GM18511 (cell line): ENCODE results near the gene GATA2.

Experiments used
- ATAC-seq: cut with Tn5 transposase; IDR thresholded peaks from one replicate; pipeline ENCODE4 v1.9.1; 2021; ENCODE audit warnings: mild to moderate bottlenecking, moderate library complexity; ENCODE audit not compliant: unreplicated experiment

The GATA2 gene

GRCh38 chr3:128492671-128493569 is at the start of gene GATA2:
GATA2 (minus strand) TSS chr3:128493201; CDS start chr3:128487031, 6,170 bp downstream.
- ATAC-seq: no peak

GRCh38 chr3:128541246-128541645 is 48.2 kb upstream of the GATA2 start:
- no peak for ATAC-seq

GRCh38 chr3:128539376-128539775 is 46.4 kb upstream of the GATA2 start:
- ATAC-seq: no peak

DNA sequence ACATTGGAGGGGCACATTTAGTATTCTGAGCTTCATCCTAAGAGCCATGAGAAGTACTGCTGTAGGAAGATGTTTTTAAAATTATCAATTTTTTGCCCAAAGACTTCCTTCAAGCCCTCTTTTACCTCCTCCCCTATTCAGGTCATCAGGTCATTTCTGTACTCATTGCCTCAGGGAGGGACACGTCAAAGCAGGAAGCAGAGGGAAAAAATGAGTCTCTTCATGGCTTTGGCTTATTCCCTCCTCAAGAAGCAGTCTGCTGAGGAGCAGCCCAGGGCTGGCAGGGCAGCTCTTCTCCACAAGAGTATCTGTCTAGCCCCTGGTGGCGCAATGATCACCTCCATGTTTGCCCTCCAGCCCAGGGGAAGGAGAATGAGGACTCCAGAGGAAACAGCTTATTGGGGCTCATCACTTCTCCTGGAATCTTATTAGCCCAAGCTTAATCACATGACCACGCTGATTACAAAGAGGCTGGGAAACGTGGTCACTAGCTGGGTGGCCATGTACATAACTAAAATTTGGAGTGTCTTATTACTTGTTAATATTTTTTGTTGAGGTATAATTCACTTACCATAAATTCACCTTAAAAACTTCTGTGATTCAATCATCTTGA is 44.2 kb upstream of the GATA2 start:
- ATAC-seq: no peak

GRCh38 chr3:128532012-128532983 is 39.3 kb upstream of the GATA2 start:
- ATAC-seq: no peak

- no peak for ATAC-seq
Measured at GRCh38 chr3:128524374-128525299, 31.6 kb upstream of the GATA2 start.

GRCh38 chr3:128523591-128523990 is 30.6 kb upstream of the GATA2 start:
- ATAC-seq: no peak

- ATAC-seq: no peak
Measured at GRCh38 chr3:128521715-128522114, 28.7 kb upstream of the GATA2 start.

DNA sequence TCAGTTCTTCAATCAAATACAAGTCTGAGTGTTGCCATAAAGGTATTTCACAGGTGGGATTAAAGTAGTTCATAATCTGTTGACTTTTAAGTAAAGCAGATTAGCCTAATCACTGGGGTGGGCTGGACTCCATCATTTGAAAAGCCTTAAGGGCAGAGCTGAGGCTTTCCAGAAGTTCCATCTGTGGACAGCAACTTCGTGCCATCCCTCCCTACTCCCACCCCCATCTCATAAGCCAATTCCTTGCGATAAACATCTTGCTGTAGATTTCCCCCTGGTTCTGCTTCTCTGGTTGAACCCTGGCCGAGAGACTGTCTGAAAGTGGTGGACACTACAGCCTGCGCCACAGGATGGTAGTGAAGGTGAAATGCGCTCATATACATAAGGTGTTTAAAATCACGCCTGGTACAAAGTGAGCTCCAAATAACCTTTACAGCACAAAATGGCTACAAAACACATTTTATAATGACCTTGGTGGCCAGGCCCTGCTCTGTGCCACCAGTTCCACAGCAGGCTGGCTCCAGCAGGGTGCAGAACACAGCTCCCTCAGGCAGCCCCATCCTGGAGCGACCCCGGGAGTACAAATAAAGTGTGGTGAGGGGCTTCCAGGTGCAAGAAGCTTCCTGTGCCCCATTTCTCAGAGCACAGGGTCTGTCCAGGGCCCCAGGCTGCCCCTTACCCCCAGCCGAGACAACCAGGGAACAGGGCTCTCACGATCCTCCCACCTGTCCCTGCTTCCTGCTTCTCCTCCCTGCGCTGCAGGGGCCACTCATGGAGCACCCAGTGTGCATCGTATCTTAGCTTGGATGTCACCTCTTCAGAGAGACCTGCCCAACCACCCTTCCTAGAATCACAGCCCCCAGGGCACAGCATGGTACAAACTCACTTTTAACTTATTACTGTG is 25.8 kb upstream of the GATA2 start:
- no peak for ATAC-seq

DNA sequence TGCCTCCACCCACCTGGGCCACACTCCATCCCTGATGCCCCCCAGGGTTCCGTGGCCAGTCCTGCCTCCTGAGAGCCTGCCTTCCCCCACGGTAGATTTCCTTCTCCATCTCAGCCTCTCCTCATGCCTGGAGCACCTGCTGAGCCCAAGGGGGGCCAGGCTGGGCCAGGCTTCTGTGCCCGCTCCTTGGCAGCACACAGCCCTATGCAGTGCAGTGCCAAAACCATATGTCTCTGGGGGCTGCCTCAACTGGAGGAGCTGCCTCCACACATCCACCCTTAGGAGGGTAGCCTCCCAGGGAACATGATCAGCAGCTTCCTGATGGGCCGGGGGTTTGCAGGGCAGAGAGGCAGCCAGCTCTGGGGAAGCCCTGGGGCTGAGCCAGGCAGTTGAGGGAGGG is 24.6 kb upstream of the GATA2 start:
- ATAC-seq: no peak

DNA sequence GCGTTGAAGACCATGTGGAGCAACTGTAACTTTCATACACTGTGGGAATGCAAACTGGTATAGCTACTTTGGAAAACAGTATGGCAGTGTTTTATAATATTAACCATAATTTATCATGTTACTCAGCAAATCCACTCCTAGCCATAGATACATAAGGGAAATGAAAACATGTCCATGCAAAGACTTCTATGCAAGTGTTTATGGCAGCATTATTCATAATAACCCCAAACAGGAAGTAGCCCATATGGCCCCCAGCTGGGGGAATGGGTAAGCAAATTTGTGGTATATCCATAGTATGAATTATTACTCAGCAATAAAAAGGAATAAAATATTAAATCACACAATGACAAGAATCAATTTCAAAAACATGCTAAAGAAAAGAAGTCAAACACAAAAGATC is 23.0 kb upstream of the GATA2 start:
- ATAC-seq: no peak

DNA sequence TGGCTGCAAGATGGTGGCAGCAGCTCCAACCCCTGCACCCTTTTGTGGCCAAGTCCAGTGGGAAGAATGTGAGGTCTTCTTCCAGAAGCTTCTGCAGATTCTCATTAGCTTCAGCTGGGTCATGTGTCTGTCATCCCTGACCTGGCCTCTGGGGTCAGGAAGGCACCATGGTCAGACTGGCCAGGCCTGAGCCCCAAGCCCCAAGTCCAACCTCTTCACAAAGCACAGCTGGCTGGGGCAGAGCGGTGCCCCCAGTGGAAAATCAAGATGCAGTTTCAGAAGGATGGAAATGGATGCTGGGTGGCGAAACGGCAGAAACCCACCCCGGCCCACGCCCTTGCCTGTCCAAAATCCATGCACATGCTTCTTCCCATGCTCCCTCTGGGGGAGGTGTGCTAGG is 15.9 kb upstream of the GATA2 start:
- ATAC-seq: no peak

GRCh38 chr3:128506754-128507153 is 13.8 kb upstream of the GATA2 start:
- ATAC-seq: no peak

DNA sequence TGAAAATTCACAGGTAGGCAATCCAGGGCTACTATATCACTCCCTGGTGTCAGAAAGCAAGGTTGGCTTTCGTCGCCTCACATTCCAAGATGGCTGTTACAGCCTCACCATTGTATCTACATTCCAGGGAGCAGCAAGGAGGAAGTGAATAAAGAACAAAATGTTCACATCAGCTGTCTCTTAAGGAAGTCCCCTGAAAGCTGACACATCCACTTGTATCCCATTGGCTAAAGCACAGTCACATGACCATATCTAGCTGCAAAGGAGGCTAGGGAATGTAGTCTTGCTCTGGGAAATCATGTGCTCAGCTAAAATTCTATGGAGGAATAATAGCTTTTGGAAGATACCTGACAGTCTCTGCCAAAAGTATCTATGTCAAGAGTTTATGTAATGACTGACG is 12.8 kb upstream of the GATA2 start:
- no peak for ATAC-seq

DNA sequence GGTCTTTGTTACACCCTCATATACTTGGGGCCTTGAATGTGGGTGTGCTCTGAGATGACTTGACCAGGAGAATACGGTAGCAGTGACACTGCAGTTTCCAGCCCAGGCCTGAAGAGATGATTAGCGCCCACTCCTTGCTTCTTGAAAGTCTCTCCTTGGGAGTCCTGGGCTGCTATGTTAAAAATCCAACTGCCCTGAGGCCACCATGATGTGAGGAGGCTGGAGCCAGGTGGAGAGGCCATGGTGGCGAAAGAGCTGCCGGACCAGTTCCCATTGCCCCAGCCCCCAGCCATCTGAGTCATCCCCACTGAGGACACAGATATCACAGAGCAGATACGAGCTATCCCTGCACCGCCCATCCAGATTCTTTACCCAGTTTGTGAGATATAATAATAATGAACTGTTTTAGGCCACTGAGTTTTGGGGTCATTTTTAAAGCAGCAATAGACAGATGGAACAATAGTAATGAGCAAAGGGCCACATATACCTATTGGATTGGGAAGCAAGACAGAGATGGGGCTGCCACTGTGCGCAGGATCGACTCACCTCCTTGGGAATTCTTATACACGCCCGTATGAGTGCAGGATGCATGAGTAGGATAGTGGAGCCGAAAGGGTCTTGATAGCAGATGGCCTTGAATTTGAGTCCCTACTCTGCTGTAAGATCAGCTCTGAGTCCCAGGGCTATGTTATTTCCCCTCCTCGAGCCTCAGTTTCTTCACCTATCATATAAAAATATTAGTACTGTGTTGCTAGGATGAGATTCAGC is 12.1 kb upstream of the GATA2 start:
- ATAC-seq: no peak

GRCh38 chr3:128504533-128504915 is 11.5 kb upstream of the GATA2 start:
- no peak for ATAC-seq

DNA sequence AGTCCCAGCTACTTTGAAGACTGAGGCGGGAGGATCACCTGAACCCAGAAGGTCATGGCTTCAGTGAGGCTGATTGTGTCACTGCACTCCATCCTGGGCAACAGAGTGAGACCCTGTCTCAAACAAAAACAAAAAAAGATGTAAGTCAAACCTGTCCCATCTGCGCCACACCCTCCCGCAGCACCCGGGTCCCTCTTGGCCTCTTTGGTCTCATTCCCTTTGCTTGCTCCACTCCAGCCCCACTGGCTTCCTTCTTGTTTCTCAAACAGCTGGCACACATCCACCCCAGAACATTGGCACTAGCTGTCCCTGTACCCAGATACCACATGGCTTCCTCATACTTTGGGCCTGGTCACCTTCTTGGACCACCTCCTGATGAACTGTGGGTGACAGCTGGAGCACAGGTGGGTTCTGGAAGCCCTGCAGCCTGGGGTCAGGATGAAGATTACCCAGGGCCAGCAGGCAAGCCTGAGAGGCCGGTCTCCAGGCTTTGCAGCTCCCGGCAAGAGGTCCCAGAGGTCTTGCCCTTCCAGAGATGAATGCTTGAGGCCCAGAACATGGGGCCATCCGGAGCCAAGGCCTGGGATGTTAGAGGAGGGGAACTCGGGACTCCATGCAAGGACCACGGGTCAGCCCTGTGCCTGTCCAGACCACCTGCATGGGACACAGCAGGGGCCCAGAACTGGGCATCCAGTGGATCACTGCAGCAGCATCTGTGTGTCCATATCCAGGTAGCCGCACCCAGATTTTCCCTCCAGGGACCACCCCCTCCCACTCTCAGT is 10.9 kb upstream of the GATA2 start:
- no peak for ATAC-seq
